Measurements from ENCODE around the gene CDK14. TPM values are rescaled to one million over a fixed set of nuclear protein-coding genes. Genes with fewer than 3 reads are reported as not detected.
A peak's percentile ranks its signal among the peaks of the same experiment; 100 is the strongest.
"Not testable (repeated sequence)": the region's sequence is repeated elsewhere in the genome, so short reads cannot be mapped to it uniquely, and the experiment has no call there.

CDK14 gene
- total RNA-seq, 1 donor: 44.8 TPM

- no peak for DNase-seq (ENCODE audit: low read depth)
- no peak for TF ChIP-seq CTCF (IDR thresholded peaks at IDR 0.05; ENCODE audit: insufficient read depth, low read length)
- no peak overlapping the region for H3K4me3 ChIP-seq (ENCODE audit: low read depth, low read length)
Observed at GRCh38 chr7:90723866-90724265, 127.7 kb downstream of the CDK14 start.

- DNase-seq (ENCODE audit: low read depth): peak; percentile 9
- TF ChIP-seq CTCF (IDR thresholded peaks at IDR 0.05; ENCODE audit: insufficient read depth, low read length): no peak
- H3K4me3 ChIP-seq (ENCODE audit: low read depth, low read length): no peak overlapping the region
Observed at GRCh38 chr7:90726120-90726519, 130.0 kb downstream of the CDK14 start.

GRCh38 chr7:90726623-90727022 lies 130.5 kb downstream of the CDK14 start:
- H3K4me3 ChIP-seq (ENCODE audit: low read depth, low read length): no peak overlapping the region
- TF ChIP-seq CTCF (IDR thresholded peaks at IDR 0.05; ENCODE audit: insufficient read depth, low read length): no peak
- DNase-seq (ENCODE audit: low read depth): peak; percentile 65

GRCh38 chr7:90727412-90727811 lies 131.3 kb downstream of the CDK14 start:
- TF ChIP-seq CTCF (IDR thresholded peaks at IDR 0.05; ENCODE audit: insufficient read depth, low read length): no peak
- no peak overlapping the region for H3K4me3 ChIP-seq (ENCODE audit: low read depth, low read length)
- no peak for DNase-seq (ENCODE audit: low read depth)

- no peak for DNase-seq (ENCODE audit: low read depth)
- TF ChIP-seq CTCF (IDR thresholded peaks at IDR 0.05; ENCODE audit: insufficient read depth, low read length): no peak
- no peak overlapping the region for H3K4me3 ChIP-seq (ENCODE audit: low read depth, low read length)
Observed at GRCh38 chr7:90728568-90728967, 132.4 kb downstream of the CDK14 start.

- H3K4me3 ChIP-seq (ENCODE audit: low read depth, low read length); DNase-seq (ENCODE audit: low read depth): not testable (repeated sequence)
Observed at GRCh38 chr7:90735611-90736280, 139.6 kb downstream of the CDK14 start.

- no peak for TF ChIP-seq CTCF (IDR thresholded peaks at IDR 0.05; ENCODE audit: insufficient read depth, low read length)
- DNase-seq (ENCODE audit: low read depth): no peak
- no peak overlapping the region for H3K4me3 ChIP-seq (ENCODE audit: low read depth, low read length)
Observed at GRCh38 chr7:90736316-90736715, 140.2 kb downstream of the CDK14 start.
